HL-60/S4 treated with retinoic acid at 250 ng/mL for 4 days and 3 days (cell line): Measurements from ENCODE around the gene APOBEC3G.

ENCODE experiments used
- in situ Hi-C: fragments of 300-500 bp; cut with MboI; formaldehyde crosslinking; loops from 2 replicates; pipeline ENCODE4 v1.7.0; 2022; ENCODE audit warnings: low sequenced_read_pairs

Gene APOBEC3G

DNA sequence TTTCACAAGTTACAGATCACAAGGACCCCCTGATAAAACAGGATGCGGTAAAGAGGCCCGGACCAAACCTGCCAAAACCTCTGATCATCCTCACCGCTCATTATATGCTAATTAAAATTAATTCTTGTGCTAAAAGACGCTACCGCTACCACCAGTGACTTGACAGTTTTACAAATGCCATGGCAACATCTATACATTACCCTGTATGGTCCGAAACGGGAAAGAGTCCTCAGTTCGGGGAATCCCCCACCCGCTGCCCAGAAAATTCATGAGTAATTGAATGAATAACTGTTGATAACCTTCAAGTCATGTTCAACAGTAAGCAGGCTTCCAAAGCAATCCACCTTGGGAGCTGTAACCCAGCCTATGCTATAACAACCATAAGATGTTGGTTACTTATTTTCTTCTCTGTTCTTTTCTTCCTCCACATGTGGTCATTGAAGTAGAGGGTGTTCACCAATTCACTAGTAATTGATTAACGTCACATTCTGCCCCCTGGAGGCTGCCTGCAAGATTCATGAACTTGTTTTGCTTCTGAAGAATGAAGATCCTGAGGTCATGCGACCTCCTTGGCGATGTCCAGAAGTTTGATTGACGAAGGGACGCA is 40.6 kb downstream of the APOBEC3G start:
- in situ Hi-C loops = loop anchor here (25.0 kb wide), 1 partner anchor 255 kb away; the partner anchor contains the start of gene CBX6

DNA sequence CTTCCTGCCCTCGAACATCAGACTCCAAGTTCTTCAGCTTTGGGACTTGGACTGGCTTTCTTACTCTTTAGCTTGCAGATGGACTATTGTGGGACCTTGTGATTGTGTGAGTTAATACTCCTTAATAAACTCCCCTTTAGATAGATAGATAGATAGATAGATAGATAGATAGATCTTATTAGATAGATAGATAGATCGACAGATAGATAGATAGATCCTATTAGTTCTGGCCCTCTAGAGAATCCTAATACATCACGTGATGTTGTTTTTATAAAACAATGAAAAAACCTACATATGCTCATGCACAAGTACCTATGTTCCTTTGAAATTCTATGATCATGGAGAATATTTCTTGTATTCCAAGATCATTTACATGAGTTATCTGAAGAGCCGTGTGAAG is 43.9 kb downstream of the APOBEC3G start:
- in situ Hi-C loops = loop anchor here (10.0 to 25.0 kb wide), 2 partner anchors 116 to 259 kb away; partner anchors contain the start of gene CBX6

DNA sequence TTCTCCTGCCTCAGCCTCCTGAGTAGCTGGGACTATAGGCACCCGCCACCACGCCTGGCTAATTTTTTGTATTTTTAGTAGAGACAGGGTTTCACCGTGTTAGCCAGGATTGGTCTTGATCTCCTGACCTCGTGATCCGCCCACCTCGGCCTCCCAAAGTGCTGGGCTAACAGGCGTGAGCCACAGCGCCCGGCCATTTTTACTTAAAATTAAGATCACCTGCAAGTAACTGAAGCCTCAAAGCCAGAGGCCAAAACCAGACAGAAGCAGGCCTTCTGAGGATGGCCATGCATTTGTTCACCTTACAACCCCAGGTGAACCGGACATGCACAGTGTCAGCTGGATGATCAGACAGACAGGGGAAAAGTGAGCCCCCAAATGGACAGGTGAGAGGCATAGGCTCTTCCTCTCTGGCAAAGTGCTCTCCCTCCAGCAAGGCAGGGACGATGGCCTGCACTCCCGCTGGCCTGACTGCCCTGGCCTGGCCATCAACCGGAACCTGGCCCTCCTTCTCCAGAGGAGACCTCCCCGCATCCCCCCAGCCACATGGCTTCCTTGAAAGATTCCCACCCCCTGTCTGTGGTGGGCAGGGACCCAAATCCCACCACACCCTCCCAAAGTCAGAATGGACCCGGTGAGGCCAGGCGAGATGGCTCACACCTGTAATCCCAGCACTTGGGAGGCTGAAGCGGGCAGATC is 45.8 kb downstream of the APOBEC3G start:
- in situ Hi-C loops = loop anchor here (10.0 to 25.0 kb wide), 2 partner anchors 118 to 261 kb away; partner anchors contain the start of gene CBX6

GRCh38 chr22:39123751-39124581 is 46.9 kb downstream of the APOBEC3G start:
- in situ Hi-C loops = loop anchor here (10.0 to 25.0 kb wide), 2 partner anchors 119 to 262 kb away; partner anchors contain the start of gene CBX6

DNA sequence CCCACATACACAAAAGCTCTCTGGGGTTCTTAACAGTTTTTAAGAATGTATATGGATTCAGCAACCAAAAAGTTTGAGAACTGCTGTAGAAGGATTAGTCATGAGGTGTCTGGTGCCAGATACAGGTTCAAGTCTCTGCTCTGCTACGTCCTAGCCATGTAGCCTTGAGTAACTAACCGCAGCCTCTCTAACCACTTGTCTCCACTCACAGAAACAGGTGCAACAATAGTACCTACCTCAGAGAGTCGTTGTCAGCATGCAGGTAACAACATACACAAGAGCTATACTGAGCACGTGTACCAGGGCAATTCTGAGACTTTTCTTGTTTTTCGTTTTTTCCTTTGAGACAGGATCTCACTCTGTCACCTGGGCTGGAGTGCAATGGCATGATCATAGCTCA is 48.5 kb downstream of the APOBEC3G start:
- in situ Hi-C loops = loop anchor here (10.0 kb wide), 1 partner anchor 121 kb away; no protein-coding TSS in a partner anchor

- in situ Hi-C loops = loop anchor here (10.0 kb wide), 1 partner anchor 124 kb away; no protein-coding TSS in a partner anchor
Measured at GRCh38 chr22:39128508-39128907, 51.4 kb downstream of the APOBEC3G start.

- in situ Hi-C loops = loop anchor here (10.0 kb wide), 1 partner anchor 124 kb away; no protein-coding TSS in a partner anchor
Measured at GRCh38 chr22:39129081-39129480, 52.0 kb downstream of the APOBEC3G start.

DNA sequence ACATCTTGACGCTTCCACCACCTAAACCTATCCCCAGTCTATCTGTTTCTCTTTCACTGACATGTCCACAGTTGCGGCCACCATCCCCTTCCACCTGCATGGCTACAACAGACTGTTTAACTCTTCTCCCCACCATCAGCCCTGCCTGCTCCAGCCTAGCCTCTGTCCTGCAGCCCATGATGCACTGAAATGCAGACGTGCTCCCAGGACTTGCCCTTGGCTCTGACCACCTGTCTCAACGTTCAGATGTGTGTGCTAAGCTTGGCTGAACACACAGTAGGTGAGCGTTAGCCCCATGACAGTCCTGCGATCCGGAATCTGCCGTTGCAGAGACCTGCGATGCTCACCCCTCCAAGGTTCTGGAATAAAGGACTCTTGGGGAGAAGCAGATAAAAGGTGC is 52.7 kb downstream of the APOBEC3G start:
- in situ Hi-C loops = loop anchor here (10.0 kb wide), 1 partner anchor 125 kb away; no protein-coding TSS in a partner anchor

DNA sequence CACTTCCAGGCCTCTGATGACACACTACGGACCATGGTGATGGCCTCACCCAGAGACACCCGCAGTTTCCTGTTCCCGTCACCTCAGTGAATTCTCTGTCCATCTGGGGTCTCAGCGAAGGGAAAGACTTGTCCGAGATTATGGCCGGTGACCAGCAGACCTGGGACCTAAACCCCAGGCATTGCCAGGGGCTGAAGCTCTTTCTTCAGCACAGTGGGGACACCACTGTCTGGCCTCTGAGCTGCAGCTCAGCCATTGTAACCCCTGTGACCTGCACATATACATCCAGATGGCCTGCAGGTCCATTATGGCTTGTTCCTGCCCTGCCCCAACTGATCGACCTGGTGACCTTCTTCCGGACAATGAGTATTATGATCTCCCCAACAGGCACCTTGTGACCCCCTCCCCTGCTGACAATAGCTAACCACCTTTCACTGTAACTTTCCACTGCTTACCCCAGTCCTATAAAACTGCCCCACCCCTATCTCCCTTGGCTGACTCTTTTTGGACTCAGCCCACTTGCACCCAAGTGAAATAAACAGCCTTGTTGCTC is 53.2 kb downstream of the APOBEC3G start:
- in situ Hi-C loops = no loop called here

GRCh38 chr22:39130892-39131855 is 54.1 kb downstream of the APOBEC3G start:
- in situ Hi-C loops = no loop called here

DNA sequence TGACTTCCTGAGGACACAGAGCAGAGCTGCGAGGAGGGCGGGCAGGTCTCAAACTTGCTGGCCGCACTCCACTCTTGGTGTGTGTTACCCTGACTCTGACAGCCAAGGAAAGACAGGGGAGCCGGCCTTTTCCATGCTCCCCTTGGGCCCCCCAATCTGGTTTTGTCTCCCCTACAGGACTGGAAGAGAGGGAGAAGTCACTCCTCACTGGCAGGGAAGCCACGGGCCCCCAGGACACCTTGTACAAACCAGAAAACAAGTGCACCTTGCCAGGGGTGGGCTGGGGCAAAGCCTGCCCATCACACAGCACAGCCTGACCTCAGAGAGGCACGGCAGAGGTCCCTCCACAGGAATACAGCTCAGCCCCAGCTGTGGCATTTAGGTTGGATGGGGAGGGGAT is 55.2 kb downstream of the APOBEC3G start:
- in situ Hi-C loops = no loop called here

- in situ Hi-C loops = no loop called here
Measured at GRCh38 chr22:39132871-39133524, 55.9 kb downstream of the APOBEC3G start.

GRCh38 chr22:39133871-39134270 is 56.8 kb downstream of the APOBEC3G start:
- in situ Hi-C loops = no loop called here

- in situ Hi-C loops = no loop called here
Measured at GRCh38 chr22:39134366-39135091, 57.5 kb downstream of the APOBEC3G start.

DNA sequence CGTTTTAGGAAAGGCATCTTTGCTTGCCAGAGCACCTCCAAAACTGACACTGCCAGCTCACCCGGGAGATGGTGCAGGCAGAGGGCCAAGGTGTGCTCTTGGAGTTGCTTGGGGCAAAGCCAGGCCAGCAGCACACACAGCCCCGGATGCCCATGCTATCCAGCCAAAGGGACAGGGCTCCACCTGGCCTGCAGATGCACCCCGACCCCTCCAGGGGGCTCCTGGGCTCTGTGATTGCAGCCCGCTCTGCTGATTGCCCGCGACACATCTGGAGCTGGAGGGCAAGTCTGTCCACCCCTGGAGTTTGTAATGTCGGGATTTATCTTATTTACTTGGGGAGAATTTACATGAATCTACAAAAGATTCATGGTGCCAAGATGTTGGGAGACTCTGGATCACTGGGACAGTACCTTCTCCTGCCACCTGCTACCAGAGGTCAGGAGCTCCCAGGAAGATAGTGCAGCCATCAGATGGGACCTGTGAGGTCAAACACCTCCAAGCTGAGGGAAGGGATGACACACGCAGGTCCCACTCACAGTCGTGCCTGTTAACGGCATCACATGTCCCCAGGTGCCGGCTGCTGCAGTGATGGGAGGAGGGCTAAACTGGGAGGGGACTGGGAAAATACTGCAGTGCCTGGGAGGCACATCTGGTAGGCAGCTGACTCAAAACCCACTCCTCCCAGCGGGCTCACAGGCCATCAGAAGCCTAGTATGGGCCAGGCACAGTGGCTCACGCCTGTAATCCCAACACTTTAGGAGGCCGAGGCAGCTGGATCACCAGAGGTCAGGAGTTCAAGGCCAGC is 58.2 kb downstream of the APOBEC3G start:
- in situ Hi-C loops = no loop called here

DNA sequence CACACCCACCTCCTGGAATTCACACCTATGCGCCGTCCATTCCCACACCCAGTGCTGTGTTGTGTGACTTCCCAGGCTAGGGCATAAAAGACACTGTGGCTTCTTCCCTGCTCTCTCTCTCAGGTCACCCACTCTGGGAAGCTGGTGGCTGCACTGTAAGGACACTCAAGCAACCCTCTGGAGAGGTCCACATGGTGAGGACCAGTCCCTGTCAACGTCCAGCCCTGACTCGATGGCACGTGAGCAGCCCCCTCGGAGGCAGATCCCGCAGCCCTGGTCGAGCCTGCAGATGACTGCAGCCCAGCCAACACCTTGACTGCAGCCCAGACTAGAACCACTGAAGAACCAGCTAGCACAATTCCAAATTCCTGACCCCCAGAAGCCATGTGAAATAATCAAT is 59.2 kb downstream of the APOBEC3G start:
- in situ Hi-C loops = no loop called here
